Measurements from ENCODE around the gene ANK3. TPM values are rescaled to one million over a fixed set of nuclear protein-coding genes. Genes with fewer than 3 reads are reported as not detected.

The ANK3 gene
- total RNA-seq, 2 donors from 2014 or later: 33.3 to 51.4 TPM

- Mint-ChIP-seq H3K36me3 (ENCODE audit: insufficient read depth in 2 of 2) (no peaks in the 10 kb centered on the region), H3K27ac (no peak overlapping the region), H3K4me1 (ENCODE audit: low read depth) (peaks cover 13% of the 10 kb centered on the region), H3K4me3 (no peak overlapping the region), H3K27me3 (ENCODE audit: low read depth) (no peaks in the 10 kb centered on the region), H3K9me3 (no peaks in the 10 kb centered on the region)
- ATAC-seq (replicated peaks in 1 of 2) (no peak), DNase-seq (no peak)
Observed at GRCh38 chr10:60384011-60384410, 5.7 kb downstream of the ANK3 start.

DNA sequence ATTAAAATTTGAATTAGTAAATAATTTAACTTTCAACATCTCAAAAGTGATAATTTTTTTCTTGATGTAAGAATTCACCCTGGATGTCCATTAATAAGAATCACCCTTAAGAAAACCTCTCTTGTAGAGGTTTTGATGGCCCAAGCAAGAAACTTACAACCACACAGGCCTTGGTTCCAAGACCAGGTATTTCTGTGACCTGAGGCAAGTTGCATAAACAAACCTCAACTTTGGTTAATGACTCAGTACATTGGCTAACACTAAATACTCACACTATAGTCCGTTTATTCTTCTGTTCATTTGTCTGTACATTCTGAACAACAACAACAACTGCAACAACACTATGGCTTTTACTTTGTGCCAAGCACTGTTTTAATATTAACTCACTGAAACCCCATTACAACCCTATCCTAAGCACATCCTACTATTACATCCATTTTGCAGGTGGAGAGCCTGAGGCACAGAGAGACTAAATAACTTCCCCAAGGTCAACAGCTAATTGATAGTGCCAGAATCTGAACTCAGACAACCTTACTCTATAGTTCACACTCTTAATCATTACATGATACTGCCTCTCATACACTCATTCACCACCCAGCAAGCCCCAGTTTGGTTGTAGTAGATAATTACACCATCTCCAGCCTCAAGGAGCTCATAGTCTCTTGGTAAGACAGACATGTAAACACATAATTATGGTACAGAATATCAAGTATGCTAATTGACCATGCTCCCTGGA is 6.6 kb downstream of the ANK3 start:
- peaks cover 17% of the 10 kb centered on the region for H3K4me1 Mint-ChIP-seq (ENCODE audit: low read depth)
- no peak overlapping the region for H3K27ac Mint-ChIP-seq
- H3K36me3 Mint-ChIP-seq (ENCODE audit: insufficient read depth in 2 of 2): no peaks in the 10 kb centered on the region
- H3K27me3 Mint-ChIP-seq (ENCODE audit: low read depth): no peaks in the 10 kb centered on the region
- ATAC-seq (replicated peaks in 1 of 2) (no peak), DNase-seq (no peak)
- H3K4me3 Mint-ChIP-seq: no peak overlapping the region
- H3K9me3 Mint-ChIP-seq: no peaks in the 10 kb centered on the region

- ATAC-seq (replicated peaks in 1 of 2) (no peak), DNase-seq (no peak)
- Mint-ChIP-seq H3K36me3 (ENCODE audit: insufficient read depth in 2 of 2) (no peaks in the 10 kb centered on the region), H3K9me3 (no peaks in the 10 kb centered on the region), H3K4me1 (ENCODE audit: low read depth) (peaks cover 21% of the 10 kb centered on the region), H3K4me3 (no peak overlapping the region), H3K27me3 (ENCODE audit: low read depth) (no peaks in the 10 kb centered on the region), H3K27ac (no peak overlapping the region)
Observed at GRCh38 chr10:60380781-60381180, 8.9 kb downstream of the ANK3 start.

- no peak overlapping the region for H3K27ac Mint-ChIP-seq
- ATAC-seq (replicated peaks in 1 of 2): no peak
- peaks cover 21% of the 10 kb centered on the region for H3K4me1 Mint-ChIP-seq (ENCODE audit: low read depth)
- DNase-seq: no peak
- H3K36me3 Mint-ChIP-seq (ENCODE audit: insufficient read depth in 2 of 2): no peaks in the 10 kb centered on the region
- H3K4me3 Mint-ChIP-seq: no peak overlapping the region
- H3K9me3 Mint-ChIP-seq: no peaks in the 10 kb centered on the region
- no peaks in the 10 kb centered on the region for H3K27me3 Mint-ChIP-seq (ENCODE audit: low read depth)
Observed at GRCh38 chr10:60377955-60378354, 11.7 kb downstream of the ANK3 start.

DNA sequence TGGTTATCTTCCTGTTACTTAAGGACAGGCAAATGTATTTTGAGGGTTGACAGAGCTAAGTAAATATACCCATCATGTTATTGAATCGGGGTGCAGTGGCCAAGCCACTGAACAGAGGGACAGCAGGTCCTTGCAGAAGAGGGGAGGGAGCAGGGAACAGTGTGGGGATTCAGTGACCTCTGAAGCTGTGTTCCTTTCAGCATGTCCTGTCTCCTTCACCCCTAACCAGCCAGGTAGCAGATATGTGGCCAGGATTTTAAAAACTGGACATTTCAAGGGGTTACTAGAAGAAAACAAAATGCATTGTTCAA is 12.7 kb downstream of the ANK3 start:
- no peaks in the 10 kb centered on the region for H3K36me3 Mint-ChIP-seq (ENCODE audit: insufficient read depth in 2 of 2)
- no peak overlapping the region for H3K27ac Mint-ChIP-seq
- no peaks in the 10 kb centered on the region for H3K9me3 Mint-ChIP-seq

DNA sequence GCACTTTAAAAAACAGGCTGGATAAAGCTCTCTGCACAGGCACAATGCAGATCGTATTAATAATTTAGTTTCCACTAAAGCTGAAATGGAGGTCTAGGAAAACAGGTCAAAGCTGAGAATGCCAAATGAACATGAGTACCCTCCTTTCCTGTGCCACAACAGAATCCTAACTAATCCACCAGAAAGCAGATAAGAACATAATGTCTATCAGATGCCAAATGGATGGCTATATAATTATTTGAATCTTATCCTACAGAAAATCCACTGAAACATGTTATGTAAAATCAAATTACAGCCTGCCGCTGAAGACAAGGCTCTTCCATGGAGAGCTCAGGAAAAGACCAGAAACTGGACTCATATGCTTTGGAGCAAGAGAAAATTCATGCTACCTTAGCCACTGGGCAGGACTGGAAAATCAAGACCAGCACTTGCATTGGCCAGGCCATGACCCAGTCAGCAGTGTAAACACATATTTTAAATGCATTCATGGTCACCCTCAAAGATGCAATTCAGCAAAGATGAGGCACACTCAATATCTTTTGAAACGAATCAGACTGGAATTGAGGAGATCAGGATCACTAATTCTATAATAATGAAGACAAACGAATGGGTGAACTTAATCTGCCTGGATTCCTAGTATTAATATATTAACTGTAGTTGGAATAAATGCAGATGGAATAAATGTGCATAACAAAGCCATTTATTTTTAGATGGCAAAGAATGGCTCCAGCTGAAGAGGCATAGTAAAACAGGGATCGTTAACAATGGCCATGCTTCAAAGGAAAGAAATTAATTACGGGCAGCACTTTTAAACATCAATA is 13.2 kb downstream of the ANK3 start:
- no peak overlapping the region for H3K4me3 Mint-ChIP-seq
- no peaks in the 10 kb centered on the region for H3K27me3 Mint-ChIP-seq (ENCODE audit: low read depth)
- no peaks in the 10 kb centered on the region for H3K36me3 Mint-ChIP-seq (ENCODE audit: insufficient read depth in 2 of 2)
- no peaks in the 10 kb centered on the region for H3K9me3 Mint-ChIP-seq
- H3K27ac Mint-ChIP-seq: no peak overlapping the region
- peaks cover 21% of the 10 kb centered on the region for H3K4me1 Mint-ChIP-seq (ENCODE audit: low read depth)
- DNase-seq (no peak), ATAC-seq (replicated peaks in 1 of 2) (no peak)

More for the DNA sequence above, 12.7 kb downstream of the ANK3 start:
- H3K4me3 Mint-ChIP-seq: no peak overlapping the region
- DNase-seq (no peak), ATAC-seq (replicated peaks in 1 of 2) (no peak)
- H3K4me1 Mint-ChIP-seq (ENCODE audit: low read depth): peaks cover 21% of the 10 kb centered on the region
- H3K27me3 Mint-ChIP-seq (ENCODE audit: low read depth): no peaks in the 10 kb centered on the region

GRCh38 chr10:60375293-60376004 is 14.2 kb downstream of the ANK3 start:
- H3K27me3 Mint-ChIP-seq (ENCODE audit: low read depth): no peaks in the 10 kb centered on the region
- H3K36me3 Mint-ChIP-seq (ENCODE audit: insufficient read depth in 2 of 2): no peaks in the 10 kb centered on the region
- ATAC-seq (replicated peaks in 1 of 2) (no peak), DNase-seq (no peak)
- peaks cover 21% of the 10 kb centered on the region for H3K4me1 Mint-ChIP-seq (ENCODE audit: low read depth)
- no peaks in the 10 kb centered on the region for H3K9me3 Mint-ChIP-seq
- H3K27ac Mint-ChIP-seq: no peak overlapping the region
- H3K4me3 Mint-ChIP-seq: no peak overlapping the region

GRCh38 chr10:60374836-60375235 is 14.8 kb downstream of the ANK3 start:
- no peak for DNase-seq
- Mint-ChIP-seq H3K36me3 (ENCODE audit: insufficient read depth in 2 of 2) (no peaks in the 10 kb centered on the region), H3K9me3 (no peaks in the 10 kb centered on the region), H3K4me3 (no peak overlapping the region), H3K27ac (no peak overlapping the region), H3K27me3 (ENCODE audit: low read depth) (no peaks in the 10 kb centered on the region), H3K4me1 (ENCODE audit: low read depth) (peaks cover 20% of the 10 kb centered on the region)
- ATAC-seq (replicated peaks in 1 of 2): no peak

- no peaks in the 10 kb centered on the region for H3K9me3 Mint-ChIP-seq
- H3K4me1 Mint-ChIP-seq (ENCODE audit: low read depth): no peaks in the 10 kb centered on the region
- H3K4me3 Mint-ChIP-seq: no peak overlapping the region
- no peaks in the 10 kb centered on the region for H3K36me3 Mint-ChIP-seq (ENCODE audit: insufficient read depth in 2 of 2)
- ATAC-seq (replicated peaks in 1 of 2) (no peak), DNase-seq (no peak)
- no peaks in the 10 kb centered on the region for H3K27me3 Mint-ChIP-seq (ENCODE audit: low read depth)
- H3K27ac Mint-ChIP-seq: no peak overlapping the region
Observed at GRCh38 chr10:60372436-60372835, 17.2 kb downstream of the ANK3 start.

- Mint-ChIP-seq H3K27ac (no peak overlapping the region), H3K9me3 (no peaks in the 10 kb centered on the region), H3K27me3 (ENCODE audit: low read depth) (no peaks in the 10 kb centered on the region), H3K4me1 (ENCODE audit: low read depth) (no peaks in the 10 kb centered on the region), H3K4me3 (no peak overlapping the region), H3K36me3 (ENCODE audit: insufficient read depth in 2 of 2) (no peaks in the 10 kb centered on the region)
- ATAC-seq (replicated peaks in 1 of 2) (no peak), DNase-seq (no peak)
Observed at GRCh38 chr10:60369547-60369930, 20.1 kb downstream of the ANK3 start.

DNA sequence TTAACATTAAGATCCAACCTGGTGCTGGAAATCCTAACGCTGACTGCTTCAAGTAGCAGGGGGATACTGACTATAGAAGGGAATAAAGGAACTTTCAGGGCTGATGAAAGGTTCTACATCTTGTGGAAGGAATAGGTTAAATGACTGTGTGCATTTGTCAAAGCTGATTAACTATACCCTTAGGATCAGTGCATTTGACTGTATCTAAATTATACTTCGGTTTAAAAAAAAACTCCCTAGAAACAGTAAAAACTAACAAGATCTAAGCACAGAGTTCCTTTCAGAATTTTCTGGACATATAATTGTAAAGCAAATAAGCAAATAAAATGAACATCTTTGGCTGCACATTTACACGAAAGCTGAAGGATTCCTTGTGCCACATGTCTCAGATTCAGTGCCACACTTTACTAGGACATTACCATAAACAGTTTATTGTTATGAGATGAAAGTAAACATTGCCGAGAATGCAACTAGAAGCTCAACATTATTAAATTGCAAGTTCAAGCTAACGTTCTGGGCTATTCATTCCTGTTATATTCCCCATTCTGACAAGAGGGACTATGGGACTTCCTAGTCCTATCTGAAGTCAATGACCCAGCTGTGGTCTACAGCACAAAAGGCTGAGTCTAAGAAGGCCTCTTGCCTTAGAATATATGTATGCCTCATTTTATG is 20.7 kb downstream of the ANK3 start:
- H3K27me3 Mint-ChIP-seq (ENCODE audit: low read depth): no peaks in the 10 kb centered on the region
- no peaks in the 10 kb centered on the region for H3K9me3 Mint-ChIP-seq
- no peaks in the 10 kb centered on the region for H3K4me1 Mint-ChIP-seq (ENCODE audit: low read depth)
- no peak overlapping the region for H3K4me3 Mint-ChIP-seq
- no peaks in the 10 kb centered on the region for H3K36me3 Mint-ChIP-seq (ENCODE audit: insufficient read depth in 2 of 2)
- ATAC-seq (replicated peaks in 1 of 2) (no peak), DNase-seq (no peak)
- H3K27ac Mint-ChIP-seq: no peak overlapping the region

DNA sequence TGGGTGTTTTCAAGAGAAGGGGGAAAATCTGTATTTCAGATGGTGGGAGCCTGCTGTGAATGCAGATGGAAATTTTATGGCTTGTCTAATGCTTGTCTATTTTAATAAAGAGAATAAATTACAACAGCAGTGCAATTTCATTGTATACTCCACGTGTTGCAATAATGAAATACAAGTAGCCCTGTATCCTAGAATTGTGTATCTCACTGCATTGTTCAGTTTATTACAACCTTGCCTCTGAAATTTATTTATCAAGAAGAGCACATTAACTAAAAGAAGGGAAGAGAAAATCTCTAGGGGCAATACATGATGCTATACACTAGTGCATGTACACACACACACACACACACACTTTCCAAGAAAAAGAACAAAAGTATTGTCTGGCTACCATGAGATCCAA is 21.8 kb downstream of the ANK3 start:
- no peak for DNase-seq
- Mint-ChIP-seq H3K4me3 (no peak overlapping the region), H3K27me3 (ENCODE audit: low read depth) (no peaks in the 10 kb centered on the region), H3K9me3 (no peaks in the 10 kb centered on the region), H3K36me3 (ENCODE audit: insufficient read depth in 2 of 2) (no peaks in the 10 kb centered on the region), H3K27ac (no peak overlapping the region), H3K4me1 (ENCODE audit: low read depth) (no peaks in the 10 kb centered on the region)
- ATAC-seq (replicated peaks in 1 of 2): no peak

DNA sequence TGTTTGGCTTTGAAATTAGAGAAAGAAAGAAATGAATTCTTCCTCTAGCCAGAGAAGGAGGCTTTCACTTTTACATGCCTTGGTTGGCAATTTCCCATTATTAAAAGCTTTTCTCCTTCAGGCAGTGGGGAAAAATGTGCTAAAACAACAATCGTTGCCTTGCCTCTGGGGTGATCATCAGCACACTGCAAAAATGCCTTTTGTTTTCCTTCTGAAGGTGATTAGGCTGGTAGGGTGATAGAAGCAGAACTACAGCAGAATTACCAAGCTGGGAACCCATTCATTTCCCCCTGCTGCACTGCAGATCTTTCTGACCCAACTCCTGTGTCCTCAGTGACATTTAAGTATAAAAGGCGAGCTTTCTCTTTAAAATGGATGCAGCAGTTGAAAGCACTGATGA is 22.2 kb downstream of the ANK3 start:
- no peaks in the 10 kb centered on the region for H3K36me3 Mint-ChIP-seq (ENCODE audit: insufficient read depth in 2 of 2)

More for the DNA sequence above, 22.2 kb downstream of the ANK3 start:
- H3K27ac Mint-ChIP-seq: no peak overlapping the region
- no peaks in the 10 kb centered on the region for H3K4me1 Mint-ChIP-seq (ENCODE audit: low read depth)
- no peaks in the 10 kb centered on the region for H3K9me3 Mint-ChIP-seq
- H3K4me3 Mint-ChIP-seq: no peak overlapping the region
- no peak for ATAC-seq (replicated peaks in 1 of 2)
- DNase-seq: no peak
- H3K27me3 Mint-ChIP-seq (ENCODE audit: low read depth): no peaks in the 10 kb centered on the region
